Measurements from ENCODE around the gene ARHGEF16.

The ARHGEF16 gene

DNA sequence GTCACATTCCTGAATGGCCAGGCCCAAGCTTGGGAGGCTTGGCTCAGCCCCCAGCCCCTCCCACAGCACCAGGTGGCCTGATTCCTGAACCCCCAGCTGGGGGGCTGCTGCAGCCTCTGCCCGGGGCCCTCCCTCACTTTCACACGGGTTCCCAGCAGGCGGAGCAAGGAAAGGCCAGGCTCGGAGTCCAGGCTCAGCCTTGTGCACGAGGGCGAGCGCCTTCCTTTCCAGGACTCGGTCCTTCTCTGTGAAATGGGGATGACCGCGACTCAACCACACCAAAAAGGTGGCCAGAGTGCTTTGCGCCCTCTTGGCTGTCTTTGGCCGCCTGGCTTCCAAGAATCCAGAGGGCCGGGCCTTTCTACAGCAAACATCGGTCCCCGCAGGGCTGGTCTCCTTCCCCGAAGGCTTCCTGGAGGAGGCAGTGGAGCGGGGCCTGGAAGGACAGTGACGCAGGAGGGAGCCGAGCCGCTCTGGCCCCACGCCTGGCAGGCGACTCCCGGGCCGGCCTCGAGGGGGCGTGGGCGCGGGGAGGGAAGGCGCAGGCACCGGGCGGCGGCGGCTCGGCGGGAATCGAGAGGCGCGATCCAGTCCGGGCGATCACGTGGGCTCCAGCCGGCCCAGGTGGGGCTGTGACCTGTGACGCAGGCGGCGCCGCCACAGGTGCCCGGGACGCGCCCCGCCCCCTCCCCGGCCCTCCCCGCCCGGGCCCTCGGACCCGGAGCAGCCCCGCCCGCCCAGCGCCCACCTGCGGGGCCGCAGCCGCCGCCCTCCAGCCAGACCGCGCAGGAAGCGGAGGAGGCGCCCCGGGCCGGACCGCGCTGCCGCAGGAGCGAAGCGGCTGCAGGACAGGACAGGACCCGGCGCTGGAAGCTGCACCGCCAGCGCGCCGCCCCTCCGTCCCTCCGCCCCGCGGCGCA, at the start of gene ARHGEF16:
Gene ARHGEF16, plus strand, starts transcription at position 775 of the 920 bp plus-strand sequence. CDS start 8,420 bp downstream, outside the sequence.
- H3K4me3 ChIP-seq (ENCODE audit: low read depth, low read length) = no peak within 1 kb of the TSS
- TF ChIP-seq, protein P1, sequence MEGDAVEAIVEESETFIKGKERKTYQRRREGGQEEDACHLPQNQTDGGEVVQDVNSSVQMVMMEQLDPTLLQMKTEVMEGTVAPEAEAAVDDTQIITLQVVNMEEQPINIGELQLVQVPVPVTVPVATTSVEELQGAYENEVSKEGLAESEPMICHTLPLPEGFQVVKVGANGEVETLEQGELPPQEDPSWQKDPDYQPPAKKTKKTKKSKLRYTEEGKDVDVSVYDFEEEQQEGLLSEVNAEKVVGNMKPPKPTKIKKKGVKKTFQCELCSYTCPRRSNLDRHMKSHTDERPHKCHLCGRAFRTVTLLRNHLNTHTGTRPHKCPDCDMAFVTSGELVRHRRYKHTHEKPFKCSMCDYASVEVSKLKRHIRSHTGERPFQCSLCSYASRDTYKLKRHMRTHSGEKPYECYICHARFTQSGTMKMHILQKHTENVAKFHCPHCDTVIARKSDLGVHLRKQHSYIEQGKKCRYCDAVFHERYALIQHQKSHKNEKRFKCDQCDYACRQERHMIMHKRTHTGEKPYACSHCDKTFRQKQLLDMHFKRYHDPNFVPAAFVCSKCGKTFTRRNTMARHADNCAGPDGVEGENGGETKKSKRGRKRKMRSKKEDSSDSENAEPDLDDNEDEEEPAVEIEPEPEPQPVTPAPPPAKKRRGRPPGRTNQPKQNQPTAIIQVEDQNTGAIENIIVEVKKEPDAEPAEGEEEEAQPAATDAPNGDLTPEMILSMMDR (IDR thresholded peaks at IDR 0.05; ENCODE audit: insufficient read depth, low read depth, low read length, missing control alignments) = no peak
- no peak for DNase-seq (ENCODE audit: low read depth)

DNA sequence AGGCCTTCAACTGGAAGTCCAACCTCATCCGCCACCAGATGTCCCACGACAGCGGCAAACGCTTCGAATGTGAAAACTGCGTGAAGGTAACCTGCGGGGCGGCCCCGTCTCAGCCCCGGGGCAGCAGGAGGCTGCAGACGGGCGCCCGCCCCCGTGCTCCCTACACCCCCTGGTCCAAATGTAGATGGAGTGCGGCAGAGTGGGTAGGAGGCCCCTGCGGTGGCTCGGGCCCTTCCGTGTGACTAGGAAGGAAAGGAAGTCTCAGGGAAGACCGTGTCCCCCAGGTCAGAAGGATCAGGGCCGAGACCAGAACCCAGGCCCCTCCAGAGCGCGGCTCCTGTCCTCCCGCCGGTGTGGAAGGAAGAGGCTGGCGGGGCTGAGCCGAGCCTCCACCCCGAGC, 49.7 kb upstream of the ARHGEF16 start:
- TF ChIP-seq, protein P1 (IDR thresholded peaks at IDR 0.05; ENCODE audit: insufficient read depth, low read depth, low read length, missing control alignments) = no peak
- no peak overlapping the region for H3K4me3 ChIP-seq (ENCODE audit: low read depth, low read length)
- no peak for DNase-seq (ENCODE audit: low read depth)

DNA sequence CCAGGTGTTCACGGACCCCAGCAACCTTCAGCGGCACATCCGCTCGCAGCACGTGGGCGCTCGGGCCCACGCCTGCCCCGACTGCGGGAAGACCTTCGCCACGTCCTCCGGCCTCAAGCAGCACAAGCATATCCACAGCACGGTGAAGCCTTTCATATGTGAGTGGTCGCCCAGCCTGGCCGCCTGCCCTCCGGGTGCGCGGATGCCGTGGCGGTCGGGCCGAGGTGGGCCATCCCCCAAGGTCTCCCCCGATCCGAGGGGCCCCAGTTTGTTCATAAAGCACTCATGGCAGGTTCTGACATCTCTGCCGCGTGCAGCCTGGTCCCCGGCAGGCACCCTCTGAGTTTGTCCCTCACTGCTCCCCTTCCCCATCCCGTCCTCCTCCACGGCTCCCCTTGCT, 49.0 kb upstream of the ARHGEF16 start:
- TF ChIP-seq, protein P1 (IDR thresholded peaks at IDR 0.05; ENCODE audit: insufficient read depth, low read depth, low read length, missing control alignments) = no peak
- DNase-seq (ENCODE audit: low read depth) = no peak
- H3K4me3 ChIP-seq (ENCODE audit: low read depth, low read length) = no peak overlapping the region

DNA sequence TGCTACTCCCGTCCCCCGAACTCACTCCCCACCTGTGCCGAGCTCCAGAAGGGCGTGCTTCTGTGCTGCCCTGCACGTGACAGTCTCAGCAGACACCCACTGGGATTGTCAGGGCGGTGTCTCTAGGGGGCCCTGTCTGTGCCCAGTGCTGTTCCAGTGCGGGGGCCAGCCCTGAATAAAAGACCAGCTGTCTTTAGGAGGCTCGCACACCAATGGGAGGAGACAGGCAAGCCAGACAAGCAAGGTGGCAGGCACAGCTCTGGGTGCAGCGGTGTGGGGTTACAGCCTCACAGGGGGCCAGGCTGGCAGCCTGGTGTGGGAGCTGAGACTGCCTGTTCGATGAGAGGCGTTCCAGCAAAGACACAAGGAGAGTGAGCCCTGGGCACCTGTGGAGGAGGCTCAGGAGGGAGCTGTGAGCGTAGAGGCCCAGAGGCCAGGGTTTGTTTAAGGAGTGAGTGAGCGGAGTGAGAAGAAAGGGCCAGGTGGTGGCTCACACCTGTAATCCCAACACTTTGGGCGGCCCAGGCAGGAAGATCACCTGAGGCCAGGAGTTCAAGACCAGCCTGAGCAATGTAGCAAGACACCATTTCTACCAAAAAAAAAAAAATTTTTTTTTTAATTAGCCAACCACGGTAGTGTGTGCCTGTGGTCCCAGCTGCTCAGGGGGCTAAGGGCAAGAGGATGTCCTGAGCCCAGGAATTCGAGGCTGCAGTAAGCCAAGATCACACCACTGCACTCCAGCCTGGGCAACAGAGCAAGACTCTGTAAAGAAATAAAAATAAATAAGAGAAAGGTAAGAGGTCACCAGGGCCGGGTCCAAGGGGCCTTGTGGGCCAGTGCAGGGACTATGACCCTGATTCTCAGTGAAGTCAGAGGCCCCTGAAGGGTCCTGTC, 48.2 kb upstream of the ARHGEF16 start:
- TF ChIP-seq, protein P1 (IDR thresholded peaks at IDR 0.05; ENCODE audit: insufficient read depth, low read depth, low read length, missing control alignments) = no peak
- DNase-seq (ENCODE audit: low read depth) = no peak
- no peak overlapping the region for H3K4me3 ChIP-seq (ENCODE audit: low read depth, low read length)

DNA sequence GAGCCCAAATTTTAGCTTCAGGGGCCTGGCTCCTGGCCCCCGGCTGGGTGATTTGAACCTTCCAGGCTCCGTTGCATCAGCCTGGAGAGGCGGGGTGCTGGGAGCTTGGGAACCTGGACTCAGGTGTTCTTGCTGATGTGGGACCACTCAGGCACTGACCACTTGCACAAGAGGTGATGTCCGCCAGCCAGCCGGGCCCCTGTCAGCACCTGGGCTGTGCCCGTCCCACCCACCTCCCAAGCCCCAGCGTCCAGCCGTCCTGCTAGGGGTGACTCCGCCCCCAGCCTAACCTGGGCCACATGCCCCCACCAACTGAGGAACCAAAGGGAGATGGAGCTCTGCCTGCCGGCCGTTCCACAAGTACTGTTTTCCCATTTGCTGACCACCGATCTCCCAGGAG, 47.4 kb upstream of the ARHGEF16 start:
- TF ChIP-seq, protein P1 (IDR thresholded peaks at IDR 0.05; ENCODE audit: insufficient read depth, low read depth, low read length, missing control alignments) = no peak
- no peak overlapping the region for H3K4me3 ChIP-seq (ENCODE audit: low read depth, low read length)
- no peak for DNase-seq (ENCODE audit: low read depth)

DNA sequence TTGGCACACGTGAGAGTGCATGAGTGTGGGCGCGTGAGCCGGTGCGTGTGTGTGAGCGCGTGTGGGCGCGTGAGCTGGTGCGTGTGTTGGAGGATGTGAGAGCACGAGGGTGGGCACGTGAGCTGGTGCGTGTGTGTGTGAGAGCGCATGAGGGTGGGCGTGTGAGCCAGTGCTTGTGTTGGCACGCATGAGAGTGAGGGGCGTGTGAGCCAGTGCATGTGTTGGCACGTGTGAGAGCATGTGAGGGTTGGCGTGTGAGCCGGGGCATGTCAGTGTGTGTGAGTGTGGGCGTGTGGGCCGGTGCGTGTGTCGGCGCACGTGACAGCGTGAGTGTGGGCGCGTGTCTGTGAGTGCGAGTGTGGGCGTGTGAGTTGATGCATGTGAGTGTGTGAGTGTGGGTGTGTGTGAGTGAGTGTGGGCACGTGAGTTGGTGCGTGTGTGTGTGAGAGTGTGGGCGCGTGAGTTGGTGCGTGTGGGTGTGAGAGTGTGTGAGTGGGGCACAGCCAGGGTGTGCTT, 45.7 kb upstream of the ARHGEF16 start:
- H3K4me3 ChIP-seq (ENCODE audit: low read depth, low read length) = no peak overlapping the region
- DNase-seq (ENCODE audit: low read depth) = no peak
- TF ChIP-seq, protein P1 (IDR thresholded peaks at IDR 0.05; ENCODE audit: insufficient read depth, low read depth, low read length, missing control alignments) = no peak
